NCI-H2227 (cell line): ENCODE results near the gene NT5C1A.

Experiments
- DNase-seq: peaks from one replicate; lab custom pipeline; 2025; ENCODE audit not compliant: unreplicated experiment; lab: John Stamatoyannopoulos, UW

Gene NT5C1A

GRCh38 chr1:39690225-39690624, 18.3 kb upstream of the NT5C1A start:
- DNase-seq: no peak

GRCh38 chr1:39689635-39690034, 17.7 kb upstream of the NT5C1A start:
- peak; percentile 84 for DNase-seq

GRCh38 chr1:39689214-39689613, 17.3 kb upstream of the NT5C1A start:
- no peak for DNase-seq

DNA sequence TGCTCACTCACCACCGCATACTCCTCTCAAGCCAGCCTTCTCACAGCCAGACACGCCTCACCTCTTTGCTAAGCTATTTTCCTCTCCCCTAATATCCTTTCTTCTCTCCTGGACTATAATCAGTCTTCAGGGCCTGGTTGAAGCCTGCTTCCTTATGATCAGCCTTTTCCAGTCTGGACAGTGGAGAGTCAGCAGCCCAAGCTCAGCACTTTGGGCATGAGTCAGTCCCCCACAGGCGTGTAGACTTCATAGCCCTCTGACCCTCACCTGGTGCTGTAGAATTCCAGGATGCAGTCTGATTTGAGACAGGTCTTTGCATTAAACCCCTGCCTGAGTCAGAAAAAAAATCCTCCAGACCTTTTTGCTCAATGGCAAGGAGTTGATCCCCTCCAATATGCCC, 16.8 kb upstream of the NT5C1A start:
- peak; percentile 41 for DNase-seq

- no peak for DNase-seq
Measured at GRCh38 chr1:39687243-39687642, 15.3 kb upstream of the NT5C1A start.

GRCh38 chr1:39685071-39685470, 13.2 kb upstream of the NT5C1A start:
- DNase-seq: no peak

GRCh38 chr1:39684313-39684664, 12.4 kb upstream of the NT5C1A start:
- DNase-seq: no peak

- DNase-seq: no peak
Measured at GRCh38 chr1:39683591-39684312, 11.8 kb upstream of the NT5C1A start.

DNA sequence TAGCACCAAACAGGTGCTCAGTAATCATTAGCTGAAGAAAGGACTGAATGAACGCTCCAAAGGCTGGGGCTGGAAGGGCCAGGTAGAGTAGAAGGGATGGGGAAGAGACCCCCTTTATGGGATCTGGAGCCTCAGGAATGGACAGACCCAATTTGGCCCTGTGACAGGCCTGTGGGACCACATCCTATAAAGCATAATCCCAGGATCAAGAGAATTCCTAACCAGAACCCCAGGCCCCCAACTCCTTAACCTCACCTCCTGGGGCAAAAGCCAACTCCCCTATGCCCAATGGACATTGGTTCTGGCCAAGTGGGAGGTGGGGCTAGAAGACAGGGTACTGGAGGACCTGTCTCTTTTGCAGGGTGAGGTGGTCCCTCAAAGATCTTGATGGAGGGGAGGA, 10.1 kb upstream of the NT5C1A start:
- no peak for DNase-seq

- DNase-seq: no peak
Measured at GRCh38 chr1:39681294-39681693, 9.4 kb upstream of the NT5C1A start.

- no peak for DNase-seq
Measured at GRCh38 chr1:39680751-39681150, 8.8 kb upstream of the NT5C1A start.

- no peak for DNase-seq
Measured at GRCh38 chr1:39679821-39680220, 7.9 kb upstream of the NT5C1A start.

GRCh38 chr1:39678889-39679288, 7.0 kb upstream of the NT5C1A start:
- no peak for DNase-seq

DNA sequence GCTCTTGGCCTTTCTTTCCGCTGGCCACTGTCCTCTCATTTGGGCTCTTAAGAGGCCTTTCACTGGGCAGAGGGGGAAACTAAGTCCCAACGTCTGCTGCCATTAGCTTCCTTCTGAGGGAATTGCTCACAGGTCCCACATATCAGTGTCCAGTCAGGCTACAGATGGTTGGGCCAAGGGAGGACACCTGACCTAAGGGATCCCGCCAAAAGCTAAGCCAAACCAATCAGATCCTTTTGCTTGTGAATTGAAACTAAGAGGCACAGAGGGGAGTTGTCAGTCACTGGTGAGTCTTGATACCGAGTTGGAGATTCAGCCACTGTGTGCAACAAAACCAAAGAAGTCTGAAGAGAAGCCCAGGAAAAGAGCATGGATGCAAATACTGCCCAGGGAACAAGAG, 5.7 kb upstream of the NT5C1A start:
- DNase-seq: no peak

- DNase-seq: no peak
Measured at GRCh38 chr1:39676948-39677548, 5.1 kb upstream of the NT5C1A start.

DNA sequence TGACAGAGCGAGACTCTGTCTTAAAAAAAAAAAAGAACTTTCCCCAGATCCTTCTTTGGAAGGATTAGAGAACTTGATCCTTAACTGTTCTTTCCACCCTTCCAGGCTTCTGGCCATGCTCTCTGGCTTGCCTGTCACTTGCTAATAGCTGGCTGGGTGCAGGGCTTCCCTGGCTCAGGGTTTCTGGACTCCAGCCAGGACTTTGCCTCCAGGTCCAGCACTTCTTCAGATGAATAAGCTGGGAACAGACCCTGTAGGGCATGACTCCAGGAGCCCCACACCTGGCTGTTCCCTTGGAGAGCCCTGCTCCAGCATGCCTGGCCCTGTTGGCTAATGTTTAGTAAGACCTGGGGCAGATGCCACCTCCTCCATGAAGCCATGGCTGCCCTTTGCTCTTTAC, 3.3 kb upstream of the NT5C1A start:
- no peak for DNase-seq

GRCh38 chr1:39673215-39673614, 1.3 kb upstream of the NT5C1A start:
- DNase-seq: no peak

DNA sequence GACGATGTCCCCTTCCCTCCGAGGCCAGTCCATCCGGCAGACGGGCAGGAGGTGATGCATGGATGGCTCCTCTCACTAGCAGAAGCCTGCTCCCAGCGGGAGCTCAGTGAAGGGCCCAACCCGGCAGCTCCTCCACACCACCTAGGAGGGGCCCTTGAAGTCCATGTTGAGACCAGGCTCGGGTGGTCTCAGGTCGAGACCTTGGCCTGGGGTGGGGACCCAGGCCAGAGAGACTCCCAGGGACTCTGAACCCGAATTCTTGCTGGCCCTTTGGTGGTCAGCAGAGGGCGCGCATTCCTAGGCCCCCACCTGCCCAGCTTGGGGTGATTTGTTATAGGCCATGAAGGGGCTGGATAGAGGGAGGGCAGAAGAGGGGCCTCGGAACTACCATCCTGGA, 642 bp upstream of the NT5C1A start:
- peak; percentile 31 for DNase-seq

DNA sequence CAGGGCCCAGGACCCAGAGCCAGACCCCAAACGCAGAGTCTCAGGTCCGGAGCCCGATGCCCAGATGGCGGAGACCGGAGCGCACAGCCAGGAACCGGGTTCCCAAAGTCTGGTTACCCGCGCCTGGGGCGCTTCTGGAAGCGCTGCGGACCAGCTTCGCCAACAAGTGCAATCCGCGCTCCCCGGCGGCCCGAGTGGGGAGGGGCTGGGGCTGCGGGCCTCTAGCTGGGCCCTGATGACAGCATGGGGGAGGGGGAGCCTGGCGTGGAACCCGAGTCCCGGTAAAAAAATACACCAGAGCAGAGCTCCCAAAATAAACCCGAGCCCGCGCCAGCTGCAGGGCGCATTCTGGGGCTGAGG, 494 bp downstream of the NT5C1A start:
- DNase-seq: peak; percentile 52

DNA sequence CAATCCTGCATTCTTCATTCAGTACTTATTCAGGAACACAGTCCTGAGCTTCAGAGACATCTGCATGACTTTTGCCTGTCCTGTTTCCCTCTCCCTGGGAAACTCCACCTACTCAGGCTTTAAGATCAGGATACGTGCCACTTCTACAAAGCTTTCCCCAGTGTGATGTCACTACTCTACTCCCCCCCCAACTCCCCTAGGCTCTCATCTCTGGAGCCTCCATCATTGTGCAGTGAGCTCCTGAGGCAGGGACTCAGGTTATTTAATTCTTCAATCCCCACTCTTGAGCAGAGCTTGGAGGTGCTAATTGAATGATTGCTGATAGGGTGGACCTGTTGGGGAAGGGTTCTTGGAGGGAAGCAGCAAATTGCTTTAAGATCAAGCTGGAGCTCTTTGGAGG, 1.2 kb downstream of the NT5C1A start:
- no peak for DNase-seq

DNA sequence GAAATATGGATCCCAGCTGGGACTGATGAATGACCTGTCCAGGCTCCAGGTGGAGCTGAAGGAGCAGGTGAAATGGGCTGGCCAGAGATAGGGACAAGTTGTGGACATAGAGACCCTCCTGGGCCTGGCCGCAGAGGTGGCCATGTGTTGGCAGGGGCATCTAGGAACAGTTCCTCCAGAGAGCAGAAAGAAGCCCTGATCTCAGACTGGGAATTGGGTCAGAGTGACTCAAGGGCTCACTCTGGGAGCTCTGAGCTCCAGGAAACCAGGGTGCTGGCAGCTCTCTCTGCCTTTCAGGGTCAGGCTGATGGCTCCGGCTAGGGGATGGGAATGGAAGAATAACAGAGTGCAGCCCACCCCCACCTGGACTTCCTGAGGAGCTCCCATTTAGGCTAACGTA, 3.0 kb downstream of the NT5C1A start:
- no peak for DNase-seq

GRCh38 chr1:39668111-39668510, 3.8 kb downstream of the NT5C1A start:
- no peak for DNase-seq

DNA sequence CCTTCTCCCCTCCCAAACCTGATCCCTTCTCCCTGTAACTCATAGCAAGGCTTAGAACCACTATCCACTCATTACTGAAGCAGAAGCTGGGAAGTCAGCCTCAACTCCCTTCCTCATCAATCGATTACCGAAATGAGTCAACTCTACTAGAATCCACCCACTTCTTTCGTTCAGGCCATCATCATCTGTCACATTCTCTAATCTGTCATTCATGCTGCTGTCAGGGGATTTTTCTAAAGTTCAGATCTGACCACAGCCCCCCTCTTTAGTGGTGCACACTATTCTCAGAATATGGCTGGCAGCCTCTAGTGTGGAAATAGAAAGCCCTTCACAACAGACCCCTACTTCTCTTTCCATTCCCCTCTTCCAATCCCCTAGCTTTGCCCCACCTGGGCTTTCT, 5.1 kb downstream of the NT5C1A start:
- DNase-seq: no peak
